SU-DHL-6 (cell line): ENCODE data around the gene ZNF584.
"Not testable (repeated sequence)": the region's sequence is repeated elsewhere in the genome, so short reads cannot be mapped to it uniquely, and the experiment has no call there.

ENCODE experiments used
- H2AFZ ChIP-seq: fragments of 200-600 bp; sonication (generic); 2 replicates; pipeline ENCODE4 v1.6.1; 2014; ENCODE audit warnings: low read depth, mild to moderate bottlenecking, moderate library complexity, mixed read lengths, antibody characterized with exemption, low read length; ENCODE audit not compliant: severe bottlenecking
- H3F3A ChIP-seq: fragments of 200-600 bp; shearing (Covaris generic); 2 replicates; pipeline ENCODE4 v1.6.0; 2016; ENCODE audit warnings: antibody characterized with exemption, mild to moderate bottlenecking; ENCODE audit not compliant: insufficient read depth
- H3K27ac ChIP-seq: fragments of 200-600 bp; sonication (generic); 2 replicates; pipeline ENCODE4 v1.5.1; 2016; ENCODE audit warnings: low read depth, mild to moderate bottlenecking, low read length, moderate library complexity, mixed read lengths
- H3K27me3 ChIP-seq: fragments of 200-600 bp; sonication (generic), shearing (Covaris generic); 2 replicates; pipeline ENCODE4 v1.6.0; 2014; ENCODE audit warnings: mild to moderate bottlenecking, low read length
- H3K36me3 ChIP-seq: fragments of 200-600 bp; sonication (generic); 2 replicates; pipeline ENCODE4 v1.6.1; 2014; ENCODE audit warnings: mild to moderate bottlenecking, low read length, mixed read lengths
- H3K4me2 ChIP-seq: fragments of 300-600, 200-600 bp; shearing (Covaris generic), sonication (generic); 2 replicates; pipeline ENCODE4 v1.6.0; 2014; ENCODE audit warnings: low read length, low read depth, mild to moderate bottlenecking; ENCODE audit not compliant: poor library complexity, severe bottlenecking
- H3K4me3 ChIP-seq: fragments of 200-600 bp; sonication (generic); 2 replicates; pipeline ENCODE4 v1.5.1; 2014; ENCODE audit warnings: antibody characterized with exemption, low read length, mild to moderate bottlenecking, mixed read lengths; ENCODE audit not compliant: insufficient read depth, poor library complexity, severe bottlenecking
- H3K79me2 ChIP-seq: fragments of 200-600 bp; sonication (generic); 2 replicates; pipeline ENCODE4 v1.6.1; 2014; ENCODE audit warnings: mild to moderate bottlenecking, low read length, moderate library complexity; ENCODE audit not compliant: insufficient read depth
- H3K9ac ChIP-seq: fragments of 200-600 bp; sonication (generic); 2 replicates; pipeline ENCODE4 v1.7.0; 2014; ENCODE audit warnings: mild to moderate bottlenecking, low read length
- H3K9me2 ChIP-seq: fragments of 200-600 bp; sonication (generic); replicated peaks from 2 replicates; pipeline ENCODE4 v1.6.1; 2014; ENCODE audit warnings: low read length; ENCODE audit not compliant: insufficient read depth
- H3K9me3 ChIP-seq: fragments of 200-600 bp; sonication (generic); 2 replicates; pipeline ENCODE4 v1.6.1; 2014; ENCODE audit warnings: low read length, mixed read lengths; ENCODE audit not compliant: insufficient read depth
- H4K20me1 ChIP-seq: fragments of 200-600 bp; sonication (generic); 2 replicates; pipeline ENCODE4 v1.6.1; 2014; ENCODE audit warnings: low read depth, mild to moderate bottlenecking, antibody characterized with exemption, low read length, moderate library complexity, mixed read lengths
- EZH2phosphoT487 ChIP-seq: fragments of 200-600 bp; sonication (generic), shearing (Covaris generic); conservative IDR thresholded peaks from 2 replicates; pipeline ENCODE4 v1.6.1; 2018; ENCODE audit warnings: mild to moderate bottlenecking, antibody characterized with exemption, low read length, moderate library complexity, mixed read lengths
- TF ChIP-seq, protein P1 (sequence below): fragments of 200-600 bp; sonication (generic); IDR thresholded peaks from one replicate; pipeline ENCODE4 v1.5.1; 2017; ENCODE audit warnings: antibody characterized with exemption, mild to moderate bottlenecking, low read length, moderate library complexity; ENCODE audit not compliant: insufficient read depth, poor library complexity, severe bottlenecking

Gene ZNF584

DNA sequence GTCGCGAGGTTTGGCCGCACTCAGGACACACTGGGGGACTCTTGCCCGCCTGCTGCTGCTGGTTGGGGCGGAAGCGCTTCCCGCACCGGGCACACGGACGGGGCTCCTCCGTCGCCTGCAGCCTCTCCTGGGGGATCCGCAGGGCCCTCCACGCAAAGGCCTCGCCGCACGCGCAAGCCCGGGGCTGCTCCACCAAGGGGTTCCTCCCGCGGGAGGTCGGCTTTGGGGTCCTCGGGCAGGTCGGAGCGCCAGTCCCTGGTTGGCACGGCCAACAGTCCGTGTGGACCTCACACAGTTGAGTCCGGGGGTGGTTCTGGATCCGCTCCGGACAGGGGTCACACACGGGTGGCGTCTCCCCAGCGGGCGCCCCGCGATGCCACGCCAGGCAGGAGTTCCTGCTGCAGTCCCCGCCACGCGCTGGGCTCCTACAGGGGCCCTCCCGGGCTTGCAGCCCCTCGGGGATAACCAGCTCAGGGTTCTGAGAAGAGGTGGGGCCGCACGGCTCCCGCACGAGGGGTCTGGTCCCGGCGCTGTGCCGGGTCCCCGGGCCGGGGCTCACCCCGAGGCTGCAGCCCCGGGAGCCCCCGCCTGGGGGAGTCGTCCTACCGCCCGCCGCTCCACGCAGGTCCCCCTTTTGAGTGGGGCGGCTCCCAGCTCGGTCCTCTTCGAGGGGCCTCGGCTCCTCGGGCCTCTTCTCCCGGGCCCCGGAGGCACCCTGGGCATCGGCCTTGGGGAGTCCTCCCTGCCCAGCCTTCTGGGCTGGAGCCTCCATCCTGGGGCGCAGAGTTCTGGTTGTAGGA lies 39.7 kb upstream of the ZNF584 start:
- no peaks in the 10 kb centered on the region for H3K9me2 ChIP-seq
- TF ChIP-seq, protein P1, sequence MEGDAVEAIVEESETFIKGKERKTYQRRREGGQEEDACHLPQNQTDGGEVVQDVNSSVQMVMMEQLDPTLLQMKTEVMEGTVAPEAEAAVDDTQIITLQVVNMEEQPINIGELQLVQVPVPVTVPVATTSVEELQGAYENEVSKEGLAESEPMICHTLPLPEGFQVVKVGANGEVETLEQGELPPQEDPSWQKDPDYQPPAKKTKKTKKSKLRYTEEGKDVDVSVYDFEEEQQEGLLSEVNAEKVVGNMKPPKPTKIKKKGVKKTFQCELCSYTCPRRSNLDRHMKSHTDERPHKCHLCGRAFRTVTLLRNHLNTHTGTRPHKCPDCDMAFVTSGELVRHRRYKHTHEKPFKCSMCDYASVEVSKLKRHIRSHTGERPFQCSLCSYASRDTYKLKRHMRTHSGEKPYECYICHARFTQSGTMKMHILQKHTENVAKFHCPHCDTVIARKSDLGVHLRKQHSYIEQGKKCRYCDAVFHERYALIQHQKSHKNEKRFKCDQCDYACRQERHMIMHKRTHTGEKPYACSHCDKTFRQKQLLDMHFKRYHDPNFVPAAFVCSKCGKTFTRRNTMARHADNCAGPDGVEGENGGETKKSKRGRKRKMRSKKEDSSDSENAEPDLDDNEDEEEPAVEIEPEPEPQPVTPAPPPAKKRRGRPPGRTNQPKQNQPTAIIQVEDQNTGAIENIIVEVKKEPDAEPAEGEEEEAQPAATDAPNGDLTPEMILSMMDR: no peak
- H4K20me1 ChIP-seq: no peaks in the 10 kb centered on the region
- H3K27ac ChIP-seq: no peak overlapping the region
- no peak overlapping the region for H3K9ac ChIP-seq
- H3K9me3 ChIP-seq: no peaks in the 10 kb centered on the region
- no peaks in the 10 kb centered on the region for H3K79me2 ChIP-seq
- H3K4me2 ChIP-seq: no peak overlapping the region
- H3K27me3 ChIP-seq: no peaks in the 10 kb centered on the region
- 0 out of 2 replicates have a peak, but pooled peaks cover 3% of the 10 kb centered on the region for H3F3A ChIP-seq
- no peaks in the 10 kb centered on the region for H3K36me3 ChIP-seq
- H2AFZ ChIP-seq: no peak overlapping the region
- H3K4me3 ChIP-seq: no peak overlapping the region

DNA sequence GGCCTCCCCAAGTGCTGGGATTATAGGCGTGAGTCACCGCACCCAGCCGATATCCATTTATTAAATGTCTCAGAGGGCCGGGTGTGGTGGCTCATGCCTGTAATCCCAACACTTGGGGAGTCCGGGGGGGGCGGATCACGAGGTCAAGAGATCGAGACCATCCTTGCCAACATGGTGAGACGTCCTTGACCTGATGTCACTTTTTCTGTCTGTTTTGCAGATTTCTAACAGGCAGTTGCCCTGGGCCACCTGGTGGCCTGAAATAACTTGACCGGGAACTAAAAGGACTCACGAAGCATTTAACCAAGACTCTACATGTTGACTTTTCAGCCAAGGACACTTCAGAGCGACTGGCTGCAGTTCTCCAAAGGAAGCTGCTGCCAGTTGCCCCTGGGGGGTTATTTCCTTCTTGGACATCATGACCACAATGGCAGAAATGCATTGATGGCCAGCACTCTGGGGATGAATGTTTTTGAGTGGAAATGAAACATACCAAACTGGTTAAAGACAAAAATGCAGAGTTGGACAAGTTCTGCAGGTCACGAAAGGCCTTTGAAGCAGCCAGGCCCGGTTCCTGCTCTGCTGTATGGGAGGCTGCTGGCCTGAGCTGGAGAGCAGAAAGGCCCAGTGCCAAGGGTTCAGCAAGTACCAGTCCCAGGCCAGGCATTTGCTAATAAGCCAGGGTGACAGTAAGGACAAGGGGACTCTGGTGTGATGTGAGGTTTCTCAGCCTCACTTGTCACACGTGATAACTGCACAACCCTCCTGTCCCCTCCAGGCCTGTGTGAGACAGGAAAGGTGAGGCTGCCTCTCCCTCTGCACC lies 35.9 kb upstream of the ZNF584 start:
- Histone ChIP-seq H3F3A (no peaks in the 10 kb centered on the region), H3K36me3 (no peaks in the 10 kb centered on the region), H4K20me1 (no peaks in the 10 kb centered on the region), H3K4me3 (no peak overlapping the region), H3K27ac (no peak overlapping the region), H3K9me2 (no peaks in the 10 kb centered on the region), H2AFZ (no peak overlapping the region), H3K4me2 (no peak overlapping the region), H3K79me2 (no peaks in the 10 kb centered on the region), H3K9me3 (no peaks in the 10 kb centered on the region), H3K9ac (no peak overlapping the region), H3K27me3 (no peaks in the 10 kb centered on the region)
- TF ChIP-seq EZH2phosphoT487: no peak
- TF ChIP-seq, protein P1: no peak

GRCh38 chr19:58374200-58374599 lies 34.2 kb upstream of the ZNF584 start:
- H3K79me2 ChIP-seq: no peaks in the 10 kb centered on the region
- H3K4me2 ChIP-seq: no peak overlapping the region
- H3K4me3 ChIP-seq: no peak overlapping the region
- no peak overlapping the region for H3K27ac ChIP-seq
- no peaks in the 10 kb centered on the region for H3K9me2 ChIP-seq
- no peaks in the 10 kb centered on the region for H3F3A ChIP-seq
- no peaks in the 10 kb centered on the region for H3K27me3 ChIP-seq
- no peaks in the 10 kb centered on the region for H3K36me3 ChIP-seq
- H3K9me3 ChIP-seq: no peaks in the 10 kb centered on the region
- H4K20me1 ChIP-seq: no peaks in the 10 kb centered on the region
- no peak overlapping the region for H2AFZ ChIP-seq
- TF ChIP-seq, protein P1: no peak
- H3K9ac ChIP-seq: no peak overlapping the region

- not testable (repeated sequence) for H3K9me2 ChIP-seq, H3K4me3 ChIP-seq, H3F3A ChIP-seq, H3K36me3 ChIP-seq, H3K9ac ChIP-seq, H3K4me2 ChIP-seq, H3K79me2 ChIP-seq, H4K20me1 ChIP-seq, H3K27me3 ChIP-seq, H3K27ac ChIP-seq, H2AFZ ChIP-seq, H3K9me3 ChIP-seq
Measured at GRCh38 chr19:58376724-58377123, 31.7 kb upstream of the ZNF584 start.
